ENCODE measurements around the gene NAV1.

NAV1 gene

GRCh38 chr1:201493757-201494617 lies 44.9 kb upstream of the NAV1 start:
- Histone ChIP-seq H3K36me3 (ENCODE audit: control insufficient read depth in 4 of 4, insufficient read depth in 4 of 4, low read length in 3 of 4) (peaks cover 8 to 21% (median 16%) of the 10 kb centered on the region in 4 experiments), H3K9me3 (ENCODE audit: control extremely low read depth in 1 of 5, control insufficient read depth in 4 of 5, insufficient read depth in 2 of 5, low read depth in 1 of 5, low read length in 4 of 5) (no peaks in the 10 kb centered on the region), H3K4me3 (ENCODE audit: control insufficient read depth in 1 of 7, extremely low read depth in 1 of 7, insufficient read depth in 4 of 7, low read depth in 2 of 7, low read length in 6 of 7) (peak overlapping the region in 1 of 7 experiments; percentile 39), H3K4me1 (ENCODE audit: control extremely low read depth in 1 of 4, control insufficient read depth in 4 of 4, insufficient read depth in 4 of 4, low read length in 3 of 4) (peaks cover 12 to 48% (median 38%) of the 10 kb centered on the region in 4 experiments), H3K27me3 (replicated peaks in 2 of 5; ENCODE audit: control insufficient read depth in 4 of 5, insufficient read depth in 5 of 5, low read length in 4 of 5) (no peaks in the 10 kb centered on the region), H3K27ac (ENCODE audit: insufficient read depth in 1 of 2, low read depth in 1 of 2, low read length in 2 of 2, poor library complexity in 1 of 2, severe bottlenecking in 2 of 2) (peak overlapping the region in 1 of 2 experiments; percentile 53)
- WGBS (ENCODE audit: insufficient coverage): 7% methylated on average over 9 of the region's 15 CpGs
- DNase-seq: peak in 2 of 3 donors; percentile 48 to 49
- ChIA-PET POLR2A (interaction anchor here (1.4 kb wide), 1 partner anchor 12 kb away, joined by 4 read pairs; no protein-coding TSS in a partner anchor), CTCF (interaction anchor here (1.5 to 32.1 kb wide), 3 partner anchors 3 to 59 kb away, joined by 4 to 1059 read pairs (median 1059); partner anchors contain the start of gene CSRP1)

- CTCF ChIA-PET: interaction anchor here (29.7 to 32.1 kb wide), 2 partner anchors 4 to 13 kb away, joined by 1059 read pairs; partner anchors contain the start of gene CSRP1
- DNase-seq: no peak
- peaks cover 7 to 30% (median 21%) of the 10 kb centered on the region in 4 experiments for H3K4me1 ChIP-seq (ENCODE audit: control extremely low read depth in 1 of 4, control insufficient read depth in 4 of 4, insufficient read depth in 4 of 4, low read length in 3 of 4)
- no peaks in the 10 kb centered on the region for H3K9me3 ChIP-seq (ENCODE audit: control extremely low read depth in 1 of 5, control insufficient read depth in 4 of 5, insufficient read depth in 2 of 5, low read depth in 1 of 5, low read length in 4 of 5)
- POLR2A ChIA-PET: no interaction called here
- 91% methylated on average over 7 of the region's 11 CpGs for WGBS (ENCODE audit: insufficient coverage)
- peaks cover 8 to 18% (median 15%) of the 10 kb centered on the region in 4 experiments for H3K36me3 ChIP-seq (ENCODE audit: control insufficient read depth in 4 of 4, insufficient read depth in 4 of 4, low read length in 3 of 4)
- no peak overlapping the region for H3K4me3 ChIP-seq (ENCODE audit: control insufficient read depth in 1 of 7, extremely low read depth in 1 of 7, insufficient read depth in 4 of 7, low read depth in 2 of 7, low read length in 6 of 7)
- H3K27me3 ChIP-seq (replicated peaks in 2 of 5; ENCODE audit: control insufficient read depth in 4 of 5, insufficient read depth in 5 of 5, low read length in 4 of 5): no peaks in the 10 kb centered on the region
- H3K27ac ChIP-seq (ENCODE audit: insufficient read depth in 1 of 2, low read depth in 1 of 2, low read length in 2 of 2, poor library complexity in 1 of 2, severe bottlenecking in 2 of 2): no peak overlapping the region
These were observed 43.2 kb upstream of the NAV1 start for GRCh38 chr1:201495551-201496295.

- POLR2A ChIA-PET: no interaction called here
- CTCF ChIA-PET: interaction anchor here (1.2 to 32.1 kb wide), 3 partner anchors 5 to 48 kb away, joined by 3 to 1059 read pairs (median 1059); partner anchors contain the start of gene CSRP1
- H3K36me3 ChIP-seq (ENCODE audit: control insufficient read depth in 4 of 4, insufficient read depth in 4 of 4, low read length in 3 of 4): peaks cover 8 to 18% (median 15%) of the 10 kb centered on the region in 4 experiments
- H3K27ac ChIP-seq (ENCODE audit: insufficient read depth in 1 of 2, low read depth in 1 of 2, low read length in 2 of 2, poor library complexity in 1 of 2, severe bottlenecking in 2 of 2): no peak overlapping the region
- DNase-seq: no peak
- H3K9me3 ChIP-seq (ENCODE audit: control extremely low read depth in 1 of 5, control insufficient read depth in 4 of 5, insufficient read depth in 2 of 5, low read depth in 1 of 5, low read length in 4 of 5): no peaks in the 10 kb centered on the region
- no peaks in the 10 kb centered on the region for H3K27me3 ChIP-seq (replicated peaks in 2 of 5; ENCODE audit: control insufficient read depth in 4 of 5, insufficient read depth in 5 of 5, low read length in 4 of 5)
- 96% methylated on average over 7 of the region's 8 CpGs for WGBS (ENCODE audit: insufficient coverage)
- H3K4me3 ChIP-seq (ENCODE audit: control insufficient read depth in 1 of 7, extremely low read depth in 1 of 7, insufficient read depth in 4 of 7, low read depth in 2 of 7, low read length in 6 of 7): no peak overlapping the region
- peaks cover 3 to 26% (median 16%) of the 10 kb centered on the region in 4 experiments for H3K4me1 ChIP-seq (ENCODE audit: control extremely low read depth in 1 of 4, control insufficient read depth in 4 of 4, insufficient read depth in 4 of 4, low read length in 3 of 4)
These were observed 42.6 kb upstream of the NAV1 start for GRCh38 chr1:201496296-201496690.

DNA sequence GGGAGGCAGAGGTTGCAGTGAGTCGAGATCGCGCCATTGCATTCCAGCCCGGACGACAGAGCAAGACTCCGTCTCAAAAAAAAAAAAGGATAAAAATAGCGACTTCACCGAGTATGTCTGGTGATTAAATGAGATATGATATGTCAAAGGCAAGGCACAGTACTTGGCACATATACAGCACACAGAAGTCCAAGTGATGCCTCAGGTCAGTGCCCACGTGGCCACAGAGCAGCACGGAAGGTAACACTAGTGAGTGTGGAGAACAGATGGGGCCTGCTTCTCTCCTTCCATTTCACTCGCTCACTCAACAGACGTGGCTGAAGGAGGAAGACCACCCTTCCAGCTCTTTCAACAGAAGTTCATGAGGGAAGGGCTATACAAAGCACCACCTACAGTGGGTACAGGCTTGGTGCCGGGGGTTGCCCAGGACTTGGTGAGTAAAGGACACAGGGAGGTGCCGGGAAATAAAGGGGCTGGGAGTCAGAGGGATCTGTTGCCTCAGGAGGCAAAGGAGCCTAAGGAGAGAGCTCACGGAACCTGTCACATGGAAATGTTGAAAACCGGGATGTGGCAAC lies 40.9 kb upstream of the NAV1 start:
- WGBS (ENCODE audit: insufficient coverage): 96% methylated on average over 11 of the region's 16 CpGs
- Histone ChIP-seq H3K4me3 (ENCODE audit: control insufficient read depth in 1 of 7, extremely low read depth in 1 of 7, insufficient read depth in 4 of 7, low read depth in 2 of 7, low read length in 6 of 7) (no peak overlapping the region), H3K36me3 (ENCODE audit: control insufficient read depth in 4 of 4, insufficient read depth in 4 of 4, low read length in 3 of 4) (peaks cover 6 to 12% (median 12%) of the 10 kb centered on the region in 4 experiments), H3K9me3 (ENCODE audit: control extremely low read depth in 1 of 5, control insufficient read depth in 4 of 5, insufficient read depth in 2 of 5, low read depth in 1 of 5, low read length in 4 of 5) (no peaks in the 10 kb centered on the region), H3K4me1 (ENCODE audit: control extremely low read depth in 1 of 4, control insufficient read depth in 4 of 4, insufficient read depth in 4 of 4, low read length in 3 of 4) (peaks cover 3 to 26% (median 14%) of the 10 kb centered on the region in 4 experiments), H3K27me3 (replicated peaks in 2 of 5; ENCODE audit: control insufficient read depth in 4 of 5, insufficient read depth in 5 of 5, low read length in 4 of 5) (no peaks in the 10 kb centered on the region), H3K27ac (ENCODE audit: insufficient read depth in 1 of 2, low read depth in 1 of 2, low read length in 2 of 2, poor library complexity in 1 of 2, severe bottlenecking in 2 of 2) (no peak overlapping the region)
- POLR2A ChIA-PET: no interaction called here
- DNase-seq: no peak
- CTCF ChIA-PET: interaction anchor here (29.7 to 32.1 kb wide), 2 partner anchors 7 to 10 kb away, joined by 1059 read pairs; partner anchors contain the start of gene CSRP1

- Histone ChIP-seq H3K4me3 (ENCODE audit: control insufficient read depth in 1 of 7, extremely low read depth in 1 of 7, insufficient read depth in 4 of 7, low read depth in 2 of 7, low read length in 6 of 7) (no peak overlapping the region), H3K4me1 (ENCODE audit: control extremely low read depth in 1 of 4, control insufficient read depth in 4 of 4, insufficient read depth in 4 of 4, low read length in 3 of 4) (peaks cover 2 to 24% (median 16%) of the 10 kb centered on the region in 4 experiments), H3K9me3 (ENCODE audit: control extremely low read depth in 1 of 5, control insufficient read depth in 4 of 5, insufficient read depth in 2 of 5, low read depth in 1 of 5, low read length in 4 of 5) (no peaks in the 10 kb centered on the region), H3K27me3 (replicated peaks in 2 of 5; ENCODE audit: control insufficient read depth in 4 of 5, insufficient read depth in 5 of 5, low read length in 4 of 5) (no peaks in the 10 kb centered on the region), H3K36me3 (ENCODE audit: control insufficient read depth in 4 of 4, insufficient read depth in 4 of 4, low read length in 3 of 4) (peaks cover 5 to 11% (median 9%) of the 10 kb centered on the region in 4 experiments), H3K27ac (ENCODE audit: insufficient read depth in 1 of 2, low read depth in 1 of 2, low read length in 2 of 2, poor library complexity in 1 of 2, severe bottlenecking in 2 of 2) (no peak overlapping the region)
- WGBS (ENCODE audit: insufficient coverage): 98% methylated on average over 7 of the region's 8 CpGs
- no peak for DNase-seq
- ChIA-PET CTCF (interaction anchor here (0.6 to 32.1 kb wide), 3 partner anchors 7 to 63 kb away, joined by 3 to 1059 read pairs (median 1059); partner anchors contain the start of gene CSRP1), POLR2A (no interaction called here)
These were observed 40.3 kb upstream of the NAV1 start for GRCh38 chr1:201498621-201499020.

GRCh38 chr1:201499191-201499590 lies 39.7 kb upstream of the NAV1 start:
- Histone ChIP-seq H3K36me3 (ENCODE audit: control insufficient read depth in 4 of 4, insufficient read depth in 4 of 4, low read length in 3 of 4) (peaks cover 5 to 11% (median 8%) of the 10 kb centered on the region in 4 experiments), H3K9me3 (ENCODE audit: control extremely low read depth in 1 of 5, control insufficient read depth in 4 of 5, insufficient read depth in 2 of 5, low read depth in 1 of 5, low read length in 4 of 5) (no peaks in the 10 kb centered on the region), H3K4me1 (ENCODE audit: control extremely low read depth in 1 of 4, control insufficient read depth in 4 of 4, insufficient read depth in 4 of 4, low read length in 3 of 4) (peaks cover 0 to 20% (median 13%) of the 10 kb centered on the region in 4 experiments), H3K4me3 (ENCODE audit: control insufficient read depth in 1 of 7, extremely low read depth in 1 of 7, insufficient read depth in 4 of 7, low read depth in 2 of 7, low read length in 6 of 7) (no peak overlapping the region), H3K27me3 (replicated peaks in 2 of 5; ENCODE audit: control insufficient read depth in 4 of 5, insufficient read depth in 5 of 5, low read length in 4 of 5) (no peaks in the 10 kb centered on the region), H3K27ac (ENCODE audit: insufficient read depth in 1 of 2, low read depth in 1 of 2, low read length in 2 of 2, poor library complexity in 1 of 2, severe bottlenecking in 2 of 2) (no peak overlapping the region)
- 100% methylated on average over 1 of the region's 3 CpGs for WGBS (ENCODE audit: insufficient coverage)
- DNase-seq: no peak
- ChIA-PET POLR2A (no interaction called here), CTCF (interaction anchor here (0.6 to 32.1 kb wide), 3 partner anchors 8 to 63 kb away, joined by 3 to 1059 read pairs (median 1059); partner anchors contain the start of gene CSRP1)
